Measurements from ENCODE around the gene SPAG6.

SPAG6 gene

GRCh38 chr10:22437620-22438588 lies 92.6 kb downstream of the SPAG6 start:
- no peak for DNase-seq

GRCh38 chr10:22438711-22439110 lies 93.4 kb downstream of the SPAG6 start:
- no peak for DNase-seq

GRCh38 chr10:22442063-22442462 lies 96.8 kb downstream of the SPAG6 start:
- DNase-seq: no peak

- DNase-seq: no peak
Measured at GRCh38 chr10:22442468-22442867, 97.2 kb downstream of the SPAG6 start.

GRCh38 chr10:22443175-22443901 lies 98.0 kb downstream of the SPAG6 start:
- no peak for DNase-seq

- no peak for DNase-seq
Measured at GRCh38 chr10:22444219-22444788, 99.0 kb downstream of the SPAG6 start.

GRCh38 chr10:22445495-22445894 lies 100.2 kb downstream of the SPAG6 start:
- no peak for DNase-seq

GRCh38 chr10:22447068-22447467 lies 101.8 kb downstream of the SPAG6 start:
- no peak for DNase-seq

GRCh38 chr10:22451346-22451745 lies 106.0 kb downstream of the SPAG6 start:
- DNase-seq: no peak

- DNase-seq: no peak
Measured at GRCh38 chr10:22453320-22453719, 108.0 kb downstream of the SPAG6 start.

GRCh38 chr10:22453948-22454591 lies 108.8 kb downstream of the SPAG6 start:
- DNase-seq: no peak

GRCh38 chr10:22454634-22455033 lies 109.3 kb downstream of the SPAG6 start:
- DNase-seq: no peak

GRCh38 chr10:22455068-22455857 lies 110.0 kb downstream of the SPAG6 start:
- DNase-seq: no peak

GRCh38 chr10:22456486-22456885 lies 111.2 kb downstream of the SPAG6 start:
- no peak for DNase-seq

GRCh38 chr10:22458272-22459038 lies 113.2 kb downstream of the SPAG6 start:
- no peak for DNase-seq

GRCh38 chr10:22459496-22459895 lies 114.2 kb downstream of the SPAG6 start:
- no peak for DNase-seq

- no peak for DNase-seq
Measured at GRCh38 chr10:22460101-22460500, 114.8 kb downstream of the SPAG6 start.

- DNase-seq: no peak
Measured at GRCh38 chr10:22460531-22461403, 115.5 kb downstream of the SPAG6 start.

GRCh38 chr10:22461891-22462290 lies 116.6 kb downstream of the SPAG6 start:
- no peak for DNase-seq

- DNase-seq: no peak
Measured at GRCh38 chr10:22463255-22463654, 118.0 kb downstream of the SPAG6 start.
